RWPE1 (cell line): ENCODE measurements around the gene KLF13.

Experiments
- CTCF ChIA-PET: fragments of 350-600 bp; sonication (Branson Sonifier 250); formaldehyde crosslinking; extraction: SDS; loops from one replicate; lab custom pipeline; 2021; lab: Yijun Ruan, JAX
- POLR2A ChIA-PET: fragments of 400-600 bp; formaldehyde crosslinking; extraction: SDS; loops from one replicate; lab custom pipeline; 2020; ENCODE audit warnings: antibody characterized with exemption; ENCODE audit not compliant: low non-redundant PET; lab: Yijun Ruan, JAX
- DNase-seq: peaks from one replicate; pipeline ENCODE4 v3.0.0; 2012; ENCODE audit warnings: low spot score
- H3K27ac ChIP-seq: fragments of 450-650 bp; 2 replicates; pipeline ENCODE4 v1.5.1; 2017
- CTCF ChIP-seq: fragments of 450-650 bp; conservative IDR thresholded peaks from 2 replicates; pipeline ENCODE4 v1.5.1; 2017; ENCODE audit warnings: low read depth, mild to moderate bottlenecking

KLF13 gene

GRCh38 chr15:31358163-31358562 is 31.5 kb downstream of the KLF13 start:
- DNase-seq = no peak
- TF ChIP-seq CTCF = no peak
- ChIA-PET CTCF (interaction anchor here (0.5 to 0.7 kb wide), 3 partner anchors 9 to 616 kb away, joined by 3 read pairs; no protein-coding TSS in a partner anchor), POLR2A (no interaction called here)
- H3K27ac ChIP-seq = peak overlapping the region; percentile 39

GRCh38 chr15:31358957-31359701 is 32.5 kb downstream of the KLF13 start:
- peak overlapping the region; percentile 81 for H3K27ac ChIP-seq

GRCh38 chr15:31359702-31360111 is 33.1 kb downstream of the KLF13 start:
- ChIA-PET CTCF (no interaction called here), POLR2A (interaction anchor here (0.6 kb wide), 1 partner anchor 53 kb away, joined by 7 read pairs; no protein-coding TSS in a partner anchor)
- H3K27ac ChIP-seq = peak overlapping the region; percentile 81
- TF ChIP-seq CTCF = no peak
- no peak for DNase-seq

More at GRCh38 chr15:31358957-31359701, 32.5 kb downstream of the KLF13 start:
- CTCF ChIA-PET = interaction anchor here (0.7 kb wide), 1 partner anchor 116 kb away, joined by 3 read pairs; no protein-coding TSS in a partner anchor
- DNase-seq = no peak
- POLR2A ChIA-PET = interaction anchor here (0.6 kb wide), 1 partner anchor 54 kb away, joined by 7 read pairs; no protein-coding TSS in a partner anchor
- TF ChIP-seq CTCF = no peak

- no peak for DNase-seq
- H3K27ac ChIP-seq = peak overlapping the region; percentile 81
- no peak for TF ChIP-seq CTCF
- ChIA-PET CTCF (no interaction called here), POLR2A (interaction anchor here (0.6 kb wide), 1 partner anchor 53 kb away, joined by 7 read pairs; no protein-coding TSS in a partner anchor)
Measured at GRCh38 chr15:31360158-31360561, 33.5 kb downstream of the KLF13 start.

- ChIA-PET POLR2A (no interaction called here), CTCF (interaction anchor here (0.6 kb wide), 1 partner anchor 232 kb away, joined by 4 read pairs; no protein-coding TSS in a partner anchor)
- no peak for TF ChIP-seq CTCF
- peak overlapping the region; percentile 81 for H3K27ac ChIP-seq
- peak; percentile 34 for DNase-seq
Measured at GRCh38 chr15:31360843-31361763, 34.5 kb downstream of the KLF13 start.
